RKO (cell line): ENCODE measurements around the gene UCN2.

Experiments
- DNase-seq: peaks from one replicate; pipeline ENCODE4 v3.0.0-alpha.2; 2016; ENCODE audit warnings: low spot score

The UCN2 gene

DNA sequence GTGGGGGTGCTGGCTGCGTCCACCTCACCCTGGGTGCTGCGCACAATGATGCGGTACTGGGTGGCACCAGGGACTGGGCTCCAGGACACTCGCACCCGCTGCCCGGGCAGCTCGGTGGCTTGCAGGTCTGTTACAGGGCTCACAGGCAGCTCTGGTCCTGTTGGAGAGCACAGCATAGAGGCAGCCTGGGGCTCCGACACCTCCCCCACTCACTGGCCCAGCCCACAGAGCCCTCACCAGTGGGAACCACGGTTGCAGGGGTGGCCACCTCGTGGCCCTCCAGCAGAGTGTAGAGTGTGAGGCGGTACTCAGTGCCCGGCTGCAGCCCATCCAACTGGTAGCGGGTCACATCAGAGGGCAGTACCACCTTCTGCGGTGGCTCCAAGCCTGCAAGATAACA lies 27.9 kb upstream of the UCN2 start:
- no peak for DNase-seq

DNA sequence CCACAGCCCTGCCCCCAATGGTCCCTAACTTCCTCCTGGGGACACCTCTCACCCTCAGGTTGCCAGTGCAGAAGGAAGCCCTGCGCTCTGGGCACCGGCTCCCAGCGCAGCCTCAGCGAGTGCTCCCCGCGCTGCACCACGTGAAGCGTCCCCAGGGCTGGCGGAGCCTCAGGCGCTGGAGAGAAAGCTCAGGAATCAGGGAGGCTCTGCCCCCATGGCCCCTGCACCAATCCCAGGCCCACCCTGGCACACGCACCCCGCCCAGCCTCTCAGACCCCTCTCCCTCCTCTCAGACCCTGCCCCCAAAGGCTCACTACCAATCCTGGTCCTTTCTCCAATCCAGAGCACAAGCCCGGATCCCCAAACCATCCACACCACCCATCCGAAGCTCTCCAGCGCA lies 24.6 kb upstream of the UCN2 start:
- no peak for DNase-seq

DNA sequence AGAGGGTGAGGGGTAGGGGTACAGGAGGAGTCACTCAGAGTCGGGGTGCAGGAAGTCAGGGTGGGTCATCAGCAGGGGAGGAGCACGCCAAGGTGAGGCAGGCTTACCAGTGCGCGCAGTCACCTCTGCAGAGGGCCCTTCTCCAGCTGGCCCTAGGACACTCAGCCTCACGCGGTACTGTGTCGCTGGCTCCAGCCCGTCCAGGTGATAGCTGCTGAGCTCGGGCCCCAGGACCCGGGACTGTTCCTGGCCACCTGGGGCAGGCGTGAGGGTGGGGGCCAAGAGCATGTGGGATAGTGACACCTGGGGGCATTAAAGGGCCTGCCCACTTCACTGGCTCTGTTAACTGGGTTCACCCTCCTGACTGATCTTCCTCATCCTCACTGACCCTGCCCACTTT lies 24.1 kb upstream of the UCN2 start:
- no peak for DNase-seq

DNA sequence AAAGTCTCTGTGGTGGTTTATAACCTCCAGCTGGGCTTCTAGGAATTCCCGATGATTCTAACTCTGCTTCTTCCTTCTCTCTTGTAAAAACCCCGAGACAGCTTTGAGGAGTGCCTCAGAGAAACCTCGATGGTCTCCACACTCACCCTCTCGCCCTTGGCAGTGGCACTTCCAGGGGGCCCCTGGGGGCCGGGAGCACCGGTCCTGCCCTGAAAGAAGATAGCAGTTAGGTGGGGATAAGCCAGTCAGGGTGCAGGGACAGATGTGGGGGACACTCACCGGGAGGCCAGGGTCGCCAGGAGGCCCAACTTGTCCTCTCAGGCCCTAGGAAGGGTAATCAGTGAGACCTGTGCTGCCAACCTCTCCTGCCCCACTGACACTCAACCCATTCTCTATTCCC lies 21.8 kb upstream of the UCN2 start:
- DNase-seq: no peak

DNA sequence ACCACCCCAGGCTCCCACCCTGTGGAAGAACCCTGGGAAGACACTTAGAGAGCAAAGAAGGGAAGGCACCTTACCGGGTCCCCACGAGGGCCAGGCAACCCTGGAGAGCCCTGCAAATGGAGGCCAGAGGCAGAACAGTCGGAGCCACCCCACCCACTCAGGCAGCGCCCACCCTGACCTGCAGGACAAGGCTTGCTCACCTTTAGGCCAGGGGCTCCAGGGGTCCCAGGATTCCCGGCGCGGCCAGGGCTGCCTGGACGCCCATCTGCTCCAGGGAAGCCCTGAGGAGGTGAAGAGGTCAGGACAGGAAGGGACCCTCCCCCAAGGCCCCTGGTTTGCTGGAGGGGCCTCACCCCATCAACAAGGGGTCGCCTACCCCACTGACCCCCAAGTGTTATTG lies 21.3 kb upstream of the UCN2 start:
- DNase-seq: no peak

DNA sequence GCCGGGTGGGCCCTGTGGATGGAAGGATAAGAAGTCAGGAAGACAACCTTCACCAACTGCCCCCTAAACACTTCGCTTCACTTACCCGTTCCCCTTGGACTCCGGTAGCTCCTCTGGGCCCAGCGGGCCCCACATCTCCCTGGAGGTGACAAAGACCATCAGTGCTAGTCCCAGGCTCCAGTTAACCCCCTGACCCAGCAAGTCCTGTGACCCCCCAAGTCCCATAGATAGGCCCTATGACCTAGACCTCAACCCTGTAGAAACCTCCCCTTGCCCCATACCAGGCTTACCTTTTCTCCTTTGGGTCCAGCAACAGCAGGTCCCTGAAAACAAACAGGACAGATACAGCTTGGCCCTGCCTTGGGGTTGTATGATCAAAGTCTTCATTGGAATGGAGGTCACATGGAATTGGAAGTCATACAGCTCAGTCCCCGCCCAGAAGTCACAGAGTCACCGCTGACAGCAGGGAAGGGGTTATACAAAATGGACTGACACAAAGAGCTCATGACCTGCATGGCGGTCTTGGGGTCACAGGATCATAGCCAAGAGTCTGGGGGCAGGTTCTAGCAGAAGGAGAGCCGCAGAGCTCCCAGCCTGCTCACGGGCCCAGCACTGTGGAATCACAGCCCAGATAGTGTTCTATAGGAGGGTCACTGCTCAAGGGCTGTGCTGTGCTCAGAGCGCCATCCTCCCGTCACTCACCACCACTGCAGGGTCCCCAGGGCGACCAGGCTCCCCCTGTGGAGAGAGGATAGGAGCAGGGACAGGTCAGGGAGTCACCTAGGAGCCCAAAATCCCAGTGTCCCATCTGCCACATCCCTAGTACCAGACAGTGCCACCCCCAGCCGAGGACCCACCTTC lies 18.3 kb upstream of the UCN2 start:
- no peak for DNase-seq

DNA sequence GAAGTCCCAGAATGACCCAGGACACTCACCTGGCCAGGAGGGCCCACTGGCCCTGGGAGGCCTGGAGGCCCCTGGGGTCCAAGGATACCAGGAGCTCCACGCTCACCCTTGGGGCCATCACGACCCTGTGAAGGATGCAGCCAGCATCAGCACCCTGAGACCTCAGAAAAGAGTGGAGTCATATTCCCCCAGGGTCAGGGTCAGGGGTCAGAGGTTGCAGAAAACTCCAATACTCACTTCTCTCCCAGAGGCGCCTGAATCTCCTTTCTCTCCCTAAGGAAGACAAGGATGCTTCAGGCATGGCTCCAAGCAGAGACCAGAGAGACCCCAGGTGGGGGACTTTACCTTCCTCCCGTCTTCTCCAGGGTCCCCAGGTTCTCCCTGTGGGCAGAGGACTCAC lies 13.1 kb upstream of the UCN2 start:
- no peak for DNase-seq

DNA sequence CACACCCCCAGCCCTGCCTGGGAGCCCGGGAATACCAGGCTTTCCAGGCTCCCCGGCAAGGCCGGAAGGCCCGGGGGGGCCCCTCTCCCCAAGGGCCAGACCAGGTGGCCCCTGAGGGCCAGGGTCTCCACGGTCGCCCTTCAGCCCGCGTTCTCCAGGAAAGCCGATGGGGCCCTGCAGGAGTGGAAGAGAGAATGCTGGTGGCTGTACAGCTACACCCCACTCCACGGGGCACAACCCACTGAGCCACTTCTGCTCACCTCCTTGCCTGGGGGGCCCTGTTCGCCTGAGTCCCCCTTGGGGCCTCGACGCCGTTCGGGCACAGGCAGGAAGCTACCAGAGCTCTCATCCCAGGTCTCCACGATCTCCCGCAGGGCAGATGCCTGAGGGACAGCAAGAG lies 11.8 kb upstream of the UCN2 start:
- DNase-seq: no peak

DNA sequence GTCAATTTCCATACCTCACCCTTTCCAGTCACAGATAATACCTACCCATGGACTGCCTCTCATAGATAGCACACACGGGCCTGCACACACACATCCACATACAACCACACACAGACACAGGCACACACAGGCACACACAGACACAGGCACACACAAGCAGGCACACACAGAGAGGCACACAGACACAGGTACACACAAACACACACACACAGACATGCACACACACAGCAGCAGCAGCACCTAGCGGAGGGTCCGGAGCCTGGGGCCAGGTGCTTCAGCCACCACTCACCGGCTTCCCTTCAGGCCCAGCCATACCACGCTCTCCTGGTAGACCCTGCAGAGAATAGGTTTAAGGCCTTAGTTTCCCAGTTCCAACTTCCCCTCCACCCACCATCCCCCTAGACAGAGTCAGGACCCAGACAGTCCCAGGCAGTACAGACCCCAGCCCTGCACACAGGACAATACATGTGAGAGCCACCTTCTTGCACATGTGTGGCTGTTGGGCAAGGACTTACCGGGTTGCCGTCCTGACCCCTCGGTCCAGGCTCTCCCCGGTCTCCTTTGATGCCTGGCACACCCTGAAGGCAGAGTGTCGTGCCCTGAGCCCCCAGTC lies 10.5 kb upstream of the UCN2 start:
- DNase-seq: no peak

DNA sequence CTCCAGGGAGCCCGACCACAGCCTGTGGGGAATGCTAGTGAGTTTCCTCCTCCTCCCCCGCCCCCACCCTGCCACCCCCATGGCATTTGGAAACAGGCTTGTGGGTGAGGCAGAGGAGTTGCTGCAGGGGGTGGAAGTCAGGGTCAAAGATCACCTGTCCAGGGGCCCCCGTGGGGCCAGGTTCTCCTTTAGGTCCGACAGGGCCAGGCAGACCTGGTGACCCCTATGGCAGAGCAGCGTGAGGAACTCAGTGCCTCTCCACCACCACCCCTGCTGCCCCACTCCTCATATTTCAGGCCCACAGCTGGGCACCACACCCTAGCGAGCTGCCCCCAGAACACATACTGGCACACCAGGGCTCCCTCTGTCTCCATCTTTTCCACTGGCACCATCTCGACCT lies 8.9 kb upstream of the UCN2 start:
- DNase-seq: no peak

DNA sequence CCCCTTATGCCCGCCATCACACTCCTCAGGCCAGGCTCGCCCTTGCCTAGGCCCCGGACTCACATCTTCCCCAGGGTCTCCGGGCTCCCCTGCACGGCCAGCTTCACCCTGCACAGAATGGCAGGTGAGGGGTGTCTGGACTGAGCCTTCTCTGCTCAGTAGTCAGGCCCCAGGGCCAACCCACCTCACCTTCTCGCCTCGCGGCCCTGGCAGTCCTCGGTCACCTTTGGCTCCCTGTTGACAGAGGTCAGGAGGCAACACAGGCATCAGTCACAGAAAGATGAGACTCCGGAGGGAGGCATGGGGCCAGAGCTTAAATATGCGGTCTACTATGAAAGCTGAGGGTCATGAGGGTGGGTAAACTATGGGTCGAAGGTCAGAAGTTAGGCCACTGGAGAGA lies 8.4 kb upstream of the UCN2 start:
- DNase-seq: no peak

DNA sequence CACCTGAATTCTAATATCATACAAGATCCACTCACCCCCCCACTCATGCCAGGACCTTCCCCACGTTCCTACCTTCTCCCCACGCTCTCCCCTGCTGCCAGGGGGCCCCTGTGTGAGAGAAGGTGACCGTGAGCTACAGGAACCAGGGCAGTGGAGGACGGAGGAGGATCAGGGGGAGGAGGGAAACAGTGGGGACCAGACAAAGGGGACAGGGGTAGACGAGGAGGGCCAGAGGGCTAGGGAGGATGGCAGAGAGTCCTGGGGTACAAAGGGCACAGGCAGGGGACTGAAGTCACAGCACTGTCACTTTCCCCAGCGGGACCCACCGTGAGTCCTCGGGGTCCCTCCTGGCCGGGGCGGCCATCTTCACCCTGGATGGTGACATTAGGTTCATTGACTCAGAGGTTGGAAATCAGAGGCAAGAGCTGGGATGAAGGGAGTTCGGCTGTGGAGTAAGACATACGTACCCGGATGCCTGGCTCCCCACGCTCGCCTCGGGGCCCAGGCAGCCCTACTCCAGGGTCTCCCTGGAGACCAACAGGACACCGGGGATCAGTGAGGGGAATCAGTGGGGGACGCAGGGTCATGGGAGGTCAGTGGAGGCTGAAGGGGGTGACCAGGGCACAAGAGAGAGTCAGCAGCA lies 6.3 kb upstream of the UCN2 start:
- DNase-seq: no peak

DNA sequence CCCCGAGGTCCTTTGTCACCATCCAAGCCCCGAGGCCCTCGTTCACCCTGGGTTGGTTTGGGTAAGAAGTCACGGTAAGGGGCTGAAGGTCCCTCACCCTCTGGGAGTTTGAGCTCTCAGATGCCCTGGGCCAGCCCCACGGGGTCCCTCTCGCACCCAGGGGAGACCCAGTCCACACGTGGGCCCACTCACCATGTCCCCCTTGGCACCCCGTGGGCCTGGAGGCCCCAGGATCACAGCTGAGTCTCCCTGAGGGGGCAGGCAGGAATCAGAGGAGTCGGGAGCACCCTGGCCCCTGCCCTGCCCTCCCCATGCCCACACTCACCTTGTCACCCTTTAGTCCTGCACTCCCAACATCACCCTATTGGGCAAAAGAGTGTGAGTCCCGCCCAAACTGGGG lies 5.8 kb upstream of the UCN2 start:
- no peak for DNase-seq

DNA sequence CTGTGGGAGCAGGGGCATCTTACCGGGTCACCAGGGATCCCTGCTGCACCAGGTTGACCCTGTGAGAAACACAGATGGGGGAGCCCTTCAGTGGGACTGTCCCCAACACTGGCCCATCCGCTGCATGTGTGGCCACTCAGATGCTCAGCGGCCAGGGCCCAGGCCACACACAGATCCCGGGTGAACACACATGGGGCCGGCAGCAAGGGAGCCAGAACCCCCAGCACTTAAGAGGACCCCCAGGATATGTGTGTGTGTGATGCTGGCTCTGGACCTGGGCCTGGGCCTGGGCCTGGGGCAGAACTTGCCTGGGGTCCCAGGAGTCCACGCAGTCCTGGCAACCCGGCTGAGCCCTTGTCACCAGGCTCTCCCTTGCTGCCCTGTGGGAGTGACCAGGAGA lies 4.9 kb upstream of the UCN2 start:
- DNase-seq: no peak

DNA sequence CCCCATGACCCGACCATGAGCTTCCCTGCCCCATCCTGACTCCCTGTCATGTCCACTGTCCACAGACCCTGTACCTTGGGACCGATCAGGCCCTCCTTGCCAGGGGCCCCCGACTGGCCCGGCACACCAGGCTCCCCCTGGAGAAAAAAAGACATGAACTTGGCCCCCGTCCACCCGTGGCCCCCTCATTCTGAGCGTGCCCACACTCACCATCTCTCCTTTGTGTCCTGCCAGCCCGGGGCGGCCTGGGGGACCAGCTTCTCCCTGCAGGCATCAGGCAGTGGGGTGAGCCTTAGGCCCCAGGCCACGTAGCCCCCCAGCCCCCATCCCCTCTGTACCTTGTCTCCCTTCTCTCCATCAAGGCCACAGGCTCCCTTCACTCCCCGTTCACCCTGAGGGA lies 3.9 kb upstream of the UCN2 start:
- DNase-seq: no peak

DNA sequence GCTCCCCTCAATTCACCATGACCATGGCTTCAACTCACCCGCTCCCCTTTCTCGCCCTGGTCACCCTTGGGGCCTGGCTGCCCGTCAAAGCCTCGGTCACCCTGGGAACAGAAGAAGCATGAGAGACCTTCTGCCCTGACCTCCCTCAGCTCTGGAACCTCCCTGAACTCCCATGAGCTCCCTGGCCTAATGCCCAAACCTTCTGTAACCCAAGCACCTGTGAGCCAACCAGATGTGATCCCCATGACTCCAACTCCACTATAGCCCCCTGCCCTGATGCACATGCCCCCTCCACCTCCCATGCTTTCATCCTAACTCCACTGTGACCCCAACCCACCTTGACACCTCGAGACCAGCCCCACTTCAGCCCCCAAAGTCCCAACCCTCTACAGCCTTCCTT lies 3.5 kb upstream of the UCN2 start:
- no peak for DNase-seq

DNA sequence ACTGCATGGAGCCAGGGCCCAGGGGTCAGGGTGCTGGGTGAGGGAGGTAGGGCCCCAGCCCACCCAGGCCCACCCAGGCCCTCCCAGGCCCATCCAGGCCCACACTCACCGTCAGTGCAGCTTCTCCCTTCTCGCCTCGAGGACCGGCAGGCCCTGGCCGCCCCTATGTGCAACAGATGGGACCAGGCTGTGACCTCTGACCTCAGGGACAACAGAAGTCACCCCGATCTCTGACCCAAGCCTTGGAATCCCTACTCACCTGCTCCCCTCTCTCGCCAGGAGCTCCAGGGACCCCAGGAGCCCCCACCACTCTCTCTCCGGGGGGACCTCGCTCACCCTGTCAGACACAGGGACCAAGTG lies 2.8 kb upstream of the UCN2 start:
- no peak for DNase-seq

DNA sequence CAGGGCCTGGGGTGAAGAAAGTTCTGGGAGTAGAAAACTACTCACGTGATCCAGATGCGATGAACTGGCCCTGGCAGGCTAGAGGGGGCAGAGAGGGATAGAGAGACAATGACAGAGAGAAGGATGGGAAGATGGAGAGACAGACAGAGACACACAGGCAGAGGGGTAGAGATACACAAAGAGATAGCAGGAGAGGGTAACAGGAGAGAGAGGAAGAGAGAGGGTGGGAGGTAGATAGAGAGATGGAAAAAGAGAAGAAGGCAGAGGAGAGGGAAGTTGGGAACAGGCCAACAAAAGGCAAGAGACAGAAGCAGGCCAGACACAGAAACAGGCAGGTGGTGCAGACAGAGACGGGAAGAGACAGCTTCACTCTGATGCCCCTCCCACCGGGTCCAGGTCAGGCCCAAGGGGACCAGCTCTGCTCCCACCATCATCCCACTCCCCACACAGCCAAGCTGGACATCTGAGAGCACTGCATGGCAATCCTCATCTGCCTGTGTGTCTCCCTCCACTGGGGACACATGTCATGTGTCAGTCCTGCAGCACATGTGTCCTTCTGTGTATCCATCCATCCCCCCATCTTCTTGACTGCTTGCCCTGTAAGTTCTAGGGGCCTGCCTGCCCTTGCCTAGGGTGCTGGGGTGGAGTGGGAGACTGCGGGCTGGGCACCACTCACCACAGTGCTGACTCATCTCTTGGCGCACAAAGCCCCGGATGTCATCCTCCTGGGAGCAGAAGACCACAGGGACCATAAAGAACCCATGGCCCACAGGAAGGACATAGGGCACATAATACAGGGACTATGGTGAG lies 2.2 kb upstream of the UCN2 start:
- peak; percentile 64 for DNase-seq

DNA sequence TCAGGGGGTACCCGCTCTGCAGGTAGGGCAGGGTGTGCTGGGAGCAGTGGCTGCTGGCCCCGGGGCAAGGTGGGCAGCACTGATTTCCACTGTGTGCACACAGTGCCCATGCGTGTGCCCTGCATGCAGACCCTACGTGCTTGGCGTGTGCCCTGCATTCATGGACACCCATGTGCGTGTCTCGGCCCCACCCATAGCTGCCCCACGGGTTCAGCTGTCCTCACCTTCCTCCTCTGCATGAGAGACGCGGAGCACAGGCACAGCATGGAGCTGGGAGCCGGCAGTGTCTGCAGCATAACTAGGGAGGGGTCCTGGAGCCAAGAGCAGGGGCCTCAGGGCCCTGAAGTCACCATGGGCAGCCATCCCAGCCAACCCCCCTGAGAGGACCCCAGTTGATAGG lies 1.6 kb upstream of the UCN2 start:
- DNase-seq: no peak

DNA sequence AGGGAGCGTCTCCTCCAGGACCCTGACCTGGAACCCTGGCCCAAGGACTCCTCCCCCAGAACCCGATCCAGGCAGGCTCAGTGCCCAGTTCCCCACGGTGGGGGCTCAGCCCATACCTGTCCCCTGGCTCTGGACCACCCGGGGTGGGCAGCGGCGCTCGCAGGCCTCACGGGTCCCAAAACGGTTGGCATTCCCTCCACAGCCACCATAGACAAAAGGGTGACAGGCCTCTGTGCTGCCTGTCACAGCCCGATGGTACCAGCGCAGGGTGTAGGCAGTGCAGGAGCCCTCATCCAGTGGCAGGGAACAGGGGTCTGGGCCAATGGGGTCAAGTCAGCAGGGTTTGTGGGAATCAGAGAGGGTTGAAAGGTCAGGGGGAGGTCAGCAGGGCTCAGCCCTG lies 1.1 kb upstream of the UCN2 start:
- no peak for DNase-seq

DNA sequence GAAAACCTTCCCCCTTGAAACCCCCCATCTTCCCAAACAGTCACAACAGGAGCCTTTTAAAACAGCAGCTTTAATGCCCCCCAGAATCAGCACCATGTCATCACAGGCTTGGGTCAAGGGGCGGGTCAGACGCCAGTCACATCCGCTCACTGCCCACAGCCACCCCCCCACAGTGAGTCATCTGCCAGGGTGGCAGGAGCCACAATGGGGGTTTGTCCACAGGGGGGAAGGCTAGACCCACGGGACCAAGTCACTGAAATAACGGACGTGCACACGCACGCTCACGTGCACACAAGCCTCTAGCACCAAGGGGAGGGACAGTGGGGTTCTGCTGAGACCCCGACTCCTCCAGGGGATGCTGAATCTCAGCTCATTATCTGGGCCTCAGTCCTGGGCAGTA lies 441 bp upstream of the UCN2 start:
- peak; percentile 86 for DNase-seq

DNA sequence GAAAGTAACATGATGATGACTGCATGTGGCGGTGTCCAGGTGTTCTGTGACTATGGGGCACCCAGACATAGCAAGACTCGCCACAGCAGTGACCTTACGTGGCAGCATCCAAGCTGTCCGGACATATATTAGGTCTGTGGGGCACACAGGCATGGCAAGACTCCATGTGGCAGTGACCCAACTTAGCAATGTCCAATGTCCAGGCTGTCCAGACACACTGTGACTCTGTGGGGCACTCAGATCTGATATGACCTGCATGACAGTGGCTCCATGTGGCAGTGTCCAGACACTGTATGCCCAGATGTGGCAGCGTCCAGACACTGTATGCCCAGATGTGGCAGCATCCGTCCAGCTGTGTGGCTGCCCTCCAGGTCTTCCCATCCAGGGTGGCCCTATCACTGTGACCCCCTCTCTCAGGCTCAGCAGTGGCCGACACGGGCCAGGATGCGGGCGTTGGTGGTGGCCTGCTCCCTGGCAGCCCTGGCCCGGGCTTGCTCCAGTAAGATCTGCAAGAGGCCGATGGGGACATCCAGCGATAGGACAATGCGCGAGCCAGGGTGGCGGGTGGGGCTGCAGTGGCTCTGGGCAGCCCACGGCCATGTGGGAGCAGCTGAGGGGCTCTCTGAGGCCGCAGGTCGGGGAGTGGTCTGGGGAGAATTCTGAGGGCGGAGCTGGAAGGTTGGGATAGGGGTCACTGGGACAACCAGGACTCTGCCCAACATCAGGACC lies 1.1 kb downstream of the UCN2 start:
- no peak for DNase-seq
